AG10803 (cell line): ENCODE results near the gene HIVEP2.
"Not testable (repeated sequence)": the region's sequence is repeated elsewhere in the genome, so short reads cannot be mapped to it uniquely, and the experiment has no call there.

Source experiments
- DNase-seq: peaks from one replicate; pipeline ENCODE4 v3.0.0; 2010; ENCODE audit warnings: low read depth
- H3K4me3 ChIP-seq: 2 replicates; pipeline ENCODE4 v1.5.1; 2011; ENCODE audit warnings: mild to moderate bottlenecking, low read length, control low read depth
- TF ChIP-seq, protein P1 (sequence below): conservative IDR thresholded peaks from 2 replicates; pipeline ENCODE4 v1.5.1; 2011; ENCODE audit warnings: mild to moderate bottlenecking, low read length, control low read depth, inconsistent platforms

Gene HIVEP2, protein sequence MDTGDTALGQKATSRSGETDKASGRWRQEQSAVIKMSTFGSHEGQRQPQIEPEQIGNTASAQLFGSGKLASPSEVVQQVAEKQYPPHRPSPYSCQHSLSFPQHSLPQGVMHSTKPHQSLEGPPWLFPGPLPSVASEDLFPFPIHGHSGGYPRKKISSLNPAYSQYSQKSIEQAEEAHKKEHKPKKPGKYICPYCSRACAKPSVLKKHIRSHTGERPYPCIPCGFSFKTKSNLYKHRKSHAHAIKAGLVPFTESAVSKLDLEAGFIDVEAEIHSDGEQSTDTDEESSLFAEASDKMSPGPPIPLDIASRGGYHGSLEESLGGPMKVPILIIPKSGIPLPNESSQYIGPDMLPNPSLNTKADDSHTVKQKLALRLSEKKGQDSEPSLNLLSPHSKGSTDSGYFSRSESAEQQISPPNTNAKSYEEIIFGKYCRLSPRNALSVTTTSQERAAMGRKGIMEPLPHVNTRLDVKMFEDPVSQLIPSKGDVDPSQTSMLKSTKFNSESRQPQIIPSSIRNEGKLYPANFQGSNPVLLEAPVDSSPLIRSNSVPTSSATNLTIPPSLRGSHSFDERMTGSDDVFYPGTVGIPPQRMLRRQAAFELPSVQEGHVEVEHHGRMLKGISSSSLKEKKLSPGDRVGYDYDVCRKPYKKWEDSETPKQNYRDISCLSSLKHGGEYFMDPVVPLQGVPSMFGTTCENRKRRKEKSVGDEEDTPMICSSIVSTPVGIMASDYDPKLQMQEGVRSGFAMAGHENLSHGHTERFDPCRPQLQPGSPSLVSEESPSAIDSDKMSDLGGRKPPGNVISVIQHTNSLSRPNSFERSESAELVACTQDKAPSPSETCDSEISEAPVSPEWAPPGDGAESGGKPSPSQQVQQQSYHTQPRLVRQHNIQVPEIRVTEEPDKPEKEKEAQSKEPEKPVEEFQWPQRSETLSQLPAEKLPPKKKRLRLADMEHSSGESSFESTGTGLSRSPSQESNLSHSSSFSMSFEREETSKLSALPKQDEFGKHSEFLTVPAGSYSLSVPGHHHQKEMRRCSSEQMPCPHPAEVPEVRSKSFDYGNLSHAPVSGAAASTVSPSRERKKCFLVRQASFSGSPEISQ (N-terminal part only)

GRCh38 chr6:142945049-142945445 is at the start of gene HIVEP2:
Gene HIVEP2 (minus strand): TSS chr6:142945176. CDS start chr6:142774738, 170,438 bp downstream.
- peak within 1 kb of the TSS; percentile 71 for H3K4me3 ChIP-seq
- DNase-seq = peak; percentile 84
- TF ChIP-seq, protein P1, sequence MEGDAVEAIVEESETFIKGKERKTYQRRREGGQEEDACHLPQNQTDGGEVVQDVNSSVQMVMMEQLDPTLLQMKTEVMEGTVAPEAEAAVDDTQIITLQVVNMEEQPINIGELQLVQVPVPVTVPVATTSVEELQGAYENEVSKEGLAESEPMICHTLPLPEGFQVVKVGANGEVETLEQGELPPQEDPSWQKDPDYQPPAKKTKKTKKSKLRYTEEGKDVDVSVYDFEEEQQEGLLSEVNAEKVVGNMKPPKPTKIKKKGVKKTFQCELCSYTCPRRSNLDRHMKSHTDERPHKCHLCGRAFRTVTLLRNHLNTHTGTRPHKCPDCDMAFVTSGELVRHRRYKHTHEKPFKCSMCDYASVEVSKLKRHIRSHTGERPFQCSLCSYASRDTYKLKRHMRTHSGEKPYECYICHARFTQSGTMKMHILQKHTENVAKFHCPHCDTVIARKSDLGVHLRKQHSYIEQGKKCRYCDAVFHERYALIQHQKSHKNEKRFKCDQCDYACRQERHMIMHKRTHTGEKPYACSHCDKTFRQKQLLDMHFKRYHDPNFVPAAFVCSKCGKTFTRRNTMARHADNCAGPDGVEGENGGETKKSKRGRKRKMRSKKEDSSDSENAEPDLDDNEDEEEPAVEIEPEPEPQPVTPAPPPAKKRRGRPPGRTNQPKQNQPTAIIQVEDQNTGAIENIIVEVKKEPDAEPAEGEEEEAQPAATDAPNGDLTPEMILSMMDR = 0 out of 2 replicates have a peak, but pooled peaks have one; percentile 10

DNA sequence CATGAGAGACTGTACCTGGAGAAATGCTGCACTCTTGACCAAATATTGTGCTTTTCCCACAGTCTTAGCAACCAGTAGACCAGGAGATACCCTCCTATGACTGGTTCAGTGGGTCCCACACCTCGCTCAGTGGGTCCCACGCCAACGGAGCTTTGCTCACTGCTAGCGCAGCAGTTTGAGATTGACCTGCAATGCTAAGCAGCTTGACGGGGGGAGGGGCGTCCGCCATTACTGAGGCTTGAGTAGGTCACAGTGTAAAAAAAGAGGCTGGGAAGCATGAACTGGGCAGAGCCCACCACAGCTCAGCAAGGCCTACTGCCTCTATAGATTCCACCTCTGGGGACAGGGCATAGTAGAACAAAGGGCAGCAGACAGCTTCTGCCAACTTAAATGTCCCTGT is 49.0 kb upstream of the HIVEP2 start:
- no peak overlapping the region for H3K4me3 ChIP-seq
- no peak for DNase-seq
- TF ChIP-seq, protein P1 = no peak

DNA sequence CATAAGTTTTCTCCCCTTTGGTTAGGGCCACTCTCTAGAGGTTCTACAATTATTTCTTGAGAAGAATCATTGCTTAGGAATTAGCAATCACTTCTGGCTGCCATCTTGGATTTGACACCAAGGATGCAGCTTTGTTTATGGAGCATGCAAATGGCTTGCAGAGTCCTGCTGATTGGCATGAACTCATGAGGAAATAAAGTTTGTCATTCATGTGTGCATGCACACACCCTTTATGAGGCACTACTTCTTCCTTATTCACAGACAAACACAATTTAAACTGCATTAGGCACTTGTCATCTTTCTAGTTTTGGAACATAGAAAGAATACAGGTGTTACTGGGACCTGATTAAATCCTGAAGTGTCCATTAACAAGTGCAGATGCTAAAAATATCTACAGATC is 42.5 kb upstream of the HIVEP2 start:
- H3K4me3 ChIP-seq = no peak overlapping the region
- TF ChIP-seq, protein P1 = no peak
- no peak for DNase-seq

DNA sequence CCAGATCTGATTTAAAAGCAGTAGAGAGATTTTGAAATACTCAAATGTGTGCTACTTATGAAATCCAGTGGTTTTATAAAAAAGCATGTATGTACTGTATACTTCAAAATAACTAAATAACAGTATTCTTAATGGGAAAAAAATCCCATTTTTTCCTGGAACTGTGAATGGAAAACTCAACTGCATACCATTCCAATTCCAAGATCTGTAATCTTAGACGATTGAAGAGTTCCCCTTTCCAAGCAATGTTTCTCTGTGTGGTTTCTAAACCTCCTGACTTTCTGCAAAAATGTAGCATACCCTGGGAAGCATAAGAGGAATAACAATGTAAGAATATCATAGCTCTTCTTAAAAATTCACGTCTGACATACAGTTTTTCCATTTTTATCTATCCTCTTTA is 40.3 kb upstream of the HIVEP2 start:
- no peak overlapping the region for H3K4me3 ChIP-seq
- TF ChIP-seq, protein P1 = no peak
- DNase-seq = peak; percentile 16

DNA sequence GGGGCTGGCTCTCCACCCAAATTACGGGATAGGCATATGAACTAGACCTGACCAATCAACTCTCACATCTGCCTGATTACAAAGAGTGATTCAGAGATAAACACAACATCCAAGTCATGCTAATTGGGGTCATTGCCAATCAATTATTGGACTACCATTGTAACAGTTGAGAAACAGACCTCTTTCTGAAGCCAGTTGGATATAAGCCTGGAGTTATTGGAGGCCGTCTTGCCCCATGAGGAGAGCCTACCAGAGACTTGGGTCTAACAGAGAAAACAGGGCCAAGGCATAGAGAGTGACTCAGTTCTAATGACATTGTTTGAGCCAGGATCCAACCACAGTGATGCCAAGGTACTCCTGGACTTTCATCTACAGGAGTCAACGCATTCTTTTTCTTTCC is 39.4 kb upstream of the HIVEP2 start:
- H3K4me3 ChIP-seq = no peak overlapping the region
- TF ChIP-seq, protein P1 = no peak
- DNase-seq = peak; percentile 39

DNA sequence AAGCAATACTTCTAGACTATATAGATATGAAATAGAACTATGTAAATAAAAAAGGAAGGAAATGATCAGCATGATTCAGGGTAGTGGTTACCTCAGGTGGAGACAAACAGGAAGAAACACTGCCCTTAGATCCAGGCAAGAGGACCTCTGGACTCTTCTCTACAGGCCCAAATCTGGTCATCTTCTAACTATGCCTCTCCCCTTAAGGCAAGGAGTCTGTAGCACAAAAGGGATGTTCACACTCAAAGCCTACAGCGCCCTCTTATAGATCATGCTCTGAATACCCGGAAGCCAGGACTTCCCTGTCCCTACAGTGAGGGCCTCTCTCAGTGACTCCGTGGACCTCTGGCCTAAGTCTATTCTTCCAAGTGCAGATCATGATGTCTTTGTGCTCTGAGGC is 30.4 kb upstream of the HIVEP2 start:
- TF ChIP-seq, protein P1 = no peak
- no peak overlapping the region for H3K4me3 ChIP-seq
- DNase-seq = no peak

- H3K4me3 ChIP-seq, DNase-seq: not testable (repeated sequence)
Measured at GRCh38 chr6:142970941-142971340, 26.0 kb upstream of the HIVEP2 start.
